HS-5 (cell line): ENCODE measurements around the gene TCF23.
"Not testable (repeated sequence)": the region's sequence is repeated elsewhere in the genome, so short reads cannot be mapped to it uniquely, and the experiment has no call there.

ENCODE experiments used
- DNase-seq: peaks from one replicate; pipeline ENCODE4 v3.0.0-alpha.2; 2012; ENCODE audit warnings: low read depth

TCF23 gene

DNA sequence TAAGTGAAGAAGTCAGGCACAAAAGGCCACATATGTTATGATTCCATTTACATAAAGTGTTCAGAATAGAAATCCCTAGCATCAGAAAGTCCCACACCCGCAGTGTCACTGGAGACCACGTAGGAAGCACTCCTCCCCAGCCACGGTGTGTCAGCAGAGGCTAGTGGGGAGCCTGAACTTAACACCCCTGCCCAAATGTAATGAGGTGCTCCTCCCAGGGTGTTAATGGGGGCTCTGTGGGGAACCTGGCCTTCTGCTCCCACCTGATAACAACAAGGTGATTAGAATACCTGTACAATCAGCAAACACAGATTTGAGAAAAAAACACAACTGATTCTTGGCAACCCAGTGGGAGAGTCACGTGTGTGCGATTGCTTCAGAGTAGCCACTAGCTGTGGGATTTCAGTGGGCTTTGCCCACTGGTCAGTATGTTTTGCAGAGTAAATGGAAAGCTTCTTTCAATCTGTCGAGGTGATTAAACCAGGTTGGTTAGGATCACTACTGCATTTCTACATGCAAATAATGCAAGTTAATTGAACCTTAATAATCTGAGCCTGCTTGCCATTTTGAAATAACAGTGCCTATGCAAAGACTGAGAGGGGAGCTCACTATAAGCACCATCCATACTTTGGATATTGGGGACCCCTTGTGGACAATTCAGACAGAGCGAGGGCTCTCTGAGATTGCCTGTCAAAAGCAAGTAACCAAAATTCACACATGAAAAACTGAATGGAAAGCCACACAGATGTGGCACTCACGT, 42.4 kb downstream of the TCF23 start:
- no peak for DNase-seq

DNA sequence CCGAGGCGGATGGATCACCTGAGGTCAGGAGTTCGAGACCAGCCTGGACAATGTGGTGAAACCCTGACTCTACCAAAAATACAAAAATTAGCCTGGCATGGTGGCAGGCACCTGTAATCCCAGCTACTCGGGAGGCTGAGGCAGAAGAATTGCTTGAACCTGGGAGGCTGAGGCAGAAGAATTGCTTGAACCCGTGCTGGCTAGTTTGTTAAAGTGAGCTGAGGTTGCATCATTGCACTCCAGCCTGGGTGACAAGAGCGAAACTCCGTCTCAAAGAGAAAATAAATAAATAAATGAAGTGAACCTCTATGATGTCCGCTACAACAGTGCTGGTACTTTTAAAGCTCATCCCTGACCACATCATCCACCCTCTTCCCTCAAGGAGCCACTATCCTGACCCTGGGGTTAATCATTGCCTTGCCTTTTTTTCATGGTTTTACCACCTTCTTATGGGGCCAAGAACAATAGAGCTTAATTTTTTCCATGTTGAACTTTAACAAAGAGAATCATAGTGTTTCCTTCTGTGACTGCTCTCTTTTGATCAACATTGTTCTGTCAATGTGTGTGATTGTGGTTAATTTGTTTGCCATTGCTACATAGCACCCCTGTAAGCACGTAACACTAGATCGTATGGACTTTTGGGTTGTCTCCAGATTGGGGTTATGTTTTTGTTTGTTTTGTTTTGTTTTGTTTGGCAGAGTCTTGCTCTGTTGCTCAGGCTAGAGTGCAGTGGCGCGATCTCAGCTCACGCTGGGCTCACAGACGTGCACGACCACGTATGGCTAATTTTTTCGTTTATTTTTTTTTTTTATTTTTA, 45.9 kb downstream of the TCF23 start:
- no peak for DNase-seq

DNA sequence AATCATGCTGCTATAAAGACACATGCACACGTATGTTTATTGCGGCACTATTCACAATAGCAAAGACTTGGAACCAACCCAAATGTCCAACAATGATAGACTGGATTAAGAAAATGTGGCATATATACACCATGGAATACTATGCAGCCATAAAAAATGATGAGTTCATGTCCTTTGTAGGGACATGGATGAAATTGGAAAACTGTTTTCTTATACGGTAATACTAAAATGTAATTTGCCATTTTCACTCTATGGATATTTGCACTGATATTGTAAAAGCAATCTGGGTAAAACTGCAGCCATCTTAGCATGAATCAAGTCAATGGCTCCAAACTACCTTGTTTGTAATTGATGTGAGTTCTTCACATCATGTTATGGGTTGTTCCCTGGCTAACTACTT, 47.0 kb downstream of the TCF23 start:
- DNase-seq = not testable (repeated sequence)

DNA sequence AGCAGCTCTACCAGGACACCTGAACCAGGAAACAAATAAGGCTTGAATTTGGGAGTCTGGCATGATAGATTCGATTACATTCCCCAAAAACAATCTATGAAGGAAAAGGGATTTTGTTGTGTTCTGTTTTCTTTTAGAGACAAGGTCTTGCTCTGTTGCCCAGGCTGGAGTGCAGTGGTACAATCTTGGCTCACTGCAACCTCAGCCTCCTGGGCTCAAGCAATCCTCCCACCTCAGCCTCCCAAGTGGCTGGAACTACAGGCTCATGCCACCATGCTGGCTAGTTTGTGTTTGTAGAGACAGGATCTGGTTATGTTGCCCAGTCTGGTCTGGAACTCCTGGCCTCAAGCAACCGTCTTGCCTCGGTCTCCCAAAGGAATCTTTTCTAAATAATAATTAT, 49.3 kb downstream of the TCF23 start:
- not testable (repeated sequence) for DNase-seq

DNA sequence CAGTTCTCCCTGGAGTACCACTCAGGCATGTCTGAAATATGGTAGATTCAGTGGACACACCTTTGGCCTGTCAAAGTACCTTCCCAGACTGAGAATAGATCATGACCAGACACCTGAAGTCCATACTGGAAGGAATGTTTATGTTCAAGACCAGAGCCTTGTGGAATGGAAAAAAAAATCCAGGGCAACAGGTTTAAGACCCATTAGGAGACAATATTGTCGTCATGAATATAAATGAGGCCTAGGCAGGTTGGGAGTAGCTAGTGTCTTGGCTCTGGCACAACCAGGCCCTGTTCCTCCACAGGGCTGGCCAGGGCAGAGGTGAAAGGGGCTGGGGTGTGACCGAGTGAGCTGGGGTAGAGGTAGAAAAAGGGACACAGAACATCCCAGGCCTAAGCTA, 49.8 kb downstream of the TCF23 start:
- no peak for DNase-seq

DNA sequence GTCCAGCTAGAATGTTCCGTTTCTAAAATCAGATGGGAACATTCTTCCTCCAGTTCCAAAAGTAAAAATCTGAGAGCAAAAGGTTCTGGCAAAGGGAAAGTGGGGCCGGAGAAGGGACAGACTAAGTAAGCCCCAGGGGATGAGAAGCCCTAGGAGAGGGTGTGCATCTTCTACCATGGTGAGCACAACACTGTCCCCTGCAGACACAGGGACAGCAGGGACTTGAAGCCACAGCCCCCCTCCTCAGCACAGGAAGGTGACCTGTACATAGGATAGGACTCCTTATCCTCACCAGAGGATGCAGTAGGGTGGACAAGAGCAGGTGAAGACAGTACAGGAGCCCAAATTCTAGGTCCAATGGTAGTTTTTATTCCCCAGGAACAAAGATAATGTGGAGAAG, 50.4 kb downstream of the TCF23 start:
- no peak for DNase-seq

DNA sequence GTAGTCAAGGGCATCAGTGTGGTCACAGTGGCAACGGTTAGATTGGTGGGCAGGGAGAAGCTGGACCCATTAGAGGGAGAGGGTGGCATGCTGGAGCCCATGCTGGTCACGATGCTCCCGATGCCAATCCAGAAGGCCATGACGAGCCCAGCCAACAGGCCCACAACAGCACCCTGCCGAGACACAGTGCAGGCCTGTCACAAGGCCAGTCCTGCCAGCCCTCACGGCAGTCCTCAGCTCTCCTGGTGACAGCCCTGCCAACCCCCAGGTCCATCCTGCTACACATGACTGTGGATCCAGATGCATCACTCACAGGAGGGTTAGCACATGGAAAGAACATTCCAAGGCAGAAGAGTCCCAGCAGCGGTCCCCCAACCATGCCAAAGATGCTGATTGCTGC, 52.9 kb downstream of the TCF23 start:
- no peak for DNase-seq

DNA sequence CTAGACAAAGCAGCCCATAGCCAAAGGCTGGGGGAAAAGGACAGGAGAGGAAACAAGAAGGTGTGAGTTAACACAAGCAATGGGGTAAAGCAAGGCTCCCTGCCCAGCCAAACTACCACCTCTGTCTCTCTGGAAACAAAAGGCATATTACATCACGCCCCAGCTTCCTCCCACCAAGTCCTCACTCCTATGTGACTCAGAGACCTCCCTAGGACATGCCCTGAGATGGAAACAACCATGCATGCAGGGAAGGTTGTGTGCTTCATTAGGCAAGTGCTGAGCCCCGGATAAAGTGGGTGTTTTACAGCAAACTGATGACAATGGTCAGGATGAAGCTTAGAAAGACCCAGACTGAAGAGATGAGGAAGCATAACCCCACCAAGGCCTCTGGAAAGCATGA, 54.0 kb downstream of the TCF23 start:
- no peak for DNase-seq

DNA sequence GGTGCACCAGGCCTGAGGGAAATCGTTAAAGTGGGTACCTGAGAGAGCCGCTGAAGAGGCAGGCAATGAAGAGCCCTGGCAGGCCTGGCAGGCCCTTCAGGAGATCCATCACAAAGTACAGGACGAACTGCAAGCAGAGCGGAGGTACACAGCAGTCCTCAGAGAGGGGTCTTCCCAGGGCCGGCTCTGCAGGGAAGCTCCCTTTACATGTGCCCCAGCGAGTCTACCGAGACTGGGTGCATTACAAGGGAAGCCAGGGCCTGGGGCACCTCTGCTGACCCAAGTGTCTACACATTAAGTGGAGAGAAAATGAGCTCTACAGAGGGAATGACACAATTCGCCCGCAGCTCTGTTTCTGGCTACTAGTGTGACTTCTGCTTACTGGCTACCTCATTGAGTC, 54.9 kb downstream of the TCF23 start:
- no peak for DNase-seq

DNA sequence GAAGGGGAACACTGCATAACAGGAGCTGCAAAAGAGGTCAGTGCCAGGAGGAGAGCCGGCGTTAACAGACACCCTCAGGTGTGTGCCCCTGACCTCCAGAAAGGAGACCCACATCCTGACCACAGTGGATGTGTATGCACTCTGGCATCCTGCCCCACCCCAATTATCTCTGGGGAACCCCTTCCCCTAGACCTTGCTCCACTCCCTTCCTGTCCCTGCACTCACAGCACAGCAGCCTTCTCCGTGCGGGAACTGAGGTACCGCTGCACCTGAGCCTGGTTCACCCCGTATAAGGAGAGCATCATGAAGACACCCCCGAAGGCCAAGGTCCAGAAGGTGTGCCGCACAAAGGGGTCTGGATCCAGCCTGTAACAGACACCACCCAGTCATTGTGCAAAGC, 55.8 kb downstream of the TCF23 start:
- DNase-seq = no peak

DNA sequence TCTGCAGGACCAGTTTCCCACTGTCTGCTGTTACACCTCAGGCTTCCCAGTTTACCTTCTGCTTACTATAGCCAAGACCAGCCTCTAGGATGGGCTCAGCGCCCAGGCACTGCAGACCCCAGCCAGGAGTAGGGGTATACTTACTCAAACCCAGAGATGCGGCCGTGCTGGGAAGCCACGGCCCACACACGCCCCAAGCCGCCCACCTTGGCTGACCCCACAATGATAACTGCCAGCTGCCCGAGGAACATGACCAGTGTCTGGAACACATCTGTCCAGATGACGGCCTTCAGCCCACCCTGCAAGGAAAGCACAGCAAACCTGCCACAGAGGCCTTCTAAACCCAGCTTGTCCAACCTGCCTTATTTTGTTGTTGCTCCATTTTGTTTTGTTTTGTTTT, 56.4 kb downstream of the TCF23 start:
- no peak for DNase-seq

DNA sequence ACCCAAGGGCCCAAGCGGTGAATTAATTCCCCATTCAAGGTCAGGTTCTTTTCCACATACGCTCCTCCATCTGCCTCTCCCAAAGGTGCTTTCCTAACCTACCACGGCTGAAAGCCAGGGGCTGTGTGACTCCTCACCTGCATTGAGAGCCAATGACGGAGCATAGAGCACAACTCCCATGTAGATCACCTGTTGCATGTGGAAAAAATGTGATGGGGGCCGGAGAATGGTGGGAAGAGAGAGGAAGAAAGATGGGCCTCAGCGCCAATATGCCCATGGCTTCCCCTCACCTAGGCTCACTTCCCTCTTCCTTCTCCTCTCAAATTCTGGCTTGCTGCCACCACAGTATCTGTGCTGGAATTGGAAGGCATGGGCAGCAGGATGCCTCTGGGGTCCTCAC, 57.5 kb downstream of the TCF23 start:
- no peak for DNase-seq
